NCI-H187 (cell line): ENCODE measurements around the gene KCNH8.

Experiments
- DNase-seq, 2 experiments: peaks; one replicate each; lab custom pipeline; 2025; lab: John Stamatoyannopoulos, UW

The KCNH8 gene

DNA sequence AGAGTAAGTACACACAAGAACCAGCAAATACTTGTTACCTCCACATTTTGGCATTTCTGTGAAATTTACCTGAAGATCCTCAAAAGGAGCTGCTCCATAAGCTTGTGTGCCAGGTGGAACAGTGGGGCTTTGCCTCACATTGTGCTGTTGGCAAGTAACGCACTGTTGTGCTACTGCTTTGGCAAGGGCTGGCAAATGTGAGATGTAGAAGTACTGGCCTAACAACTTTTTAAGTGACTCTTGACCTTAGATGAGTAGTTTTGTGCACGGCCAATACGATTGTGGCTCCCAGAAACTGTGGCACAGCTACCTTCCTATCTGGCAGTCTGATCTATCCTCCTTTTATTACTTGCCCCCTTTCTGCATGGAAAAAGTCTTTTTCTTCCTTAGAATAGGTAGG lies 337.0 kb downstream of the KCNH8 start:
- DNase-seq: no peak

DNA sequence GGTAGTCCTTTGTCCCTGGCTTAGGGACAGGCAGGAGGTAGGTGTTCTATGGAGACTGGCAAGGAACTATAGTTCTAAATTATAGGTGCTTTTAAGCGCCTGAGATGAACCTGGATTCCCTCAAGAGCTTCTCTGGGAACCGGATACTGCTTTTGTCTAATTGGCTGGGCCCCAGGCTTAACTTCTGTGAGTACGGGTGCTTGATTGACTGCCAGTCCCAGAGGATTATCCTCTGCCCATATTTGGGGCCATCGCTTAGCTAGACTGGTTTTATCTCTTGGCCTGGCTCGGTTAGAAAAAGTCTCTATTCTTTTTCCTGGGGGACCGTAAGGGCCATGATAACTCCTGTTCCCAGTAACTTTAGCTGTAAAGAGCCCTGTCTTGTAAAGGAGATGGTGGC lies 339.1 kb downstream of the KCNH8 start:
- DNase-seq: no peak

DNA sequence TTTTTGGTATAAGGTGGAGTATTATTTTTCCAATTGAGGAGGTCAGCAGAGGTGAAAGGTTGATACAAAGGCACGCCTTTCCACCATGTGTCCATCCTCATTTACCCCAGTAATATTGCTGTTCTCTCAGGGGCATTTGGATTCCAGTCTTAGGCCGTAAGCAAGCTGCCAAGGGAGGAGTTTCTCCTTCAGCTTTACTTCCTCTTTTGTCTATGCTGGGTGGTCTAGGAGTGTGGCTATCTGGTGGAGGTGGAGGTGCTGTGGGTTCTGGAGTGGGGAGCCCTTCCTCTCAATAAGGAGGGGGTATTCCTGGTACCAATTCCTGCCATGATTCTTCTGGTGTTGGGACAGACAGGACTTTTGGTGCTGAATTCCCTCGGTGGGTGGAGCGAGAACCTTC lies 340.6 kb downstream of the KCNH8 start:
- no peak for DNase-seq

GRCh38 chr3:19489936-19490335 lies 341.6 kb downstream of the KCNH8 start:
- no peak for DNase-seq

DNA sequence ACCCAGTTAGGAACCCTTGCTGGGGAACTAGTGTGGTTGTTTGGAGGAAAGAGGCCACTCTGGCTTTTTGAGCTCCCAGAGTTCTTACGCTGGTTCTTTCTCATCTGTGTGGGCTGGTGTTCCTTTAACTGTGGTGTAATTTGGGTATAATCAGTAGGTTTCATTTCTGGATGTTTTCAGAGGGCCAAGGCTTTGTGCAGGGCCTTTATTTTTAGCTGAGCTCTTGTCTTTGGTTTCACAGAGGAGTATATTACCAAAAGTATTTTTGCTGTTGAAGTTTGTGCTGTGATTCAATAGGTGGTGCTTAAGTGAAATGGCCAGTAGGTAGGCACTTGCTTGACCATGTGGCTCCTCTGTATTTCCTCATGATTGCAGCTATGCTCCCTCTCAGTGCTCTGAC lies 357.9 kb downstream of the KCNH8 start:
- DNase-seq: no peak

DNA sequence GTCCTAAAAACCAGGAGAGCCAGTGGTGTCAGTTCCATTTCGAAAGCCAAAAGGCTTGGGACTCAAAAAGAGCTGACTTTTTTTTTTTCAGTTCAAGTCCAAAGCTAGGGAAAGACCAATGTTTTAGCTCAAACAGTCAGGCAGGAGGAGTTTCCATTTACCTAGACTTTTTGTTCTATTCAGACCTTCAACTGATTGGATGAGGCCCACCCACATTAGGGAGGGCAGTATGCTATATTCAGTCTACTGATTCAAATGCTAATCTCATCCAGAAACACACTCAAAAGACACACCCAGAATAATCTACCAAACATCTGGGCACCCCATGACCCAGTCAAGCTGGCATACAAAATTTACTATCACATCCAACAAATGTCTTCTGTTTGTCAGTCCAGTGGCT lies 374.0 kb downstream of the KCNH8 start:
- no peak for DNase-seq

GRCh38 chr3:19526071-19526470 lies 377.8 kb downstream of the KCNH8 start:
- no peak for DNase-seq

- DNase-seq: no peak
These were observed 379.4 kb downstream of the KCNH8 start for GRCh38 chr3:19527746-19528145.

- DNase-seq: no peak
These were observed 383.1 kb downstream of the KCNH8 start for GRCh38 chr3:19531426-19531825.

DNA sequence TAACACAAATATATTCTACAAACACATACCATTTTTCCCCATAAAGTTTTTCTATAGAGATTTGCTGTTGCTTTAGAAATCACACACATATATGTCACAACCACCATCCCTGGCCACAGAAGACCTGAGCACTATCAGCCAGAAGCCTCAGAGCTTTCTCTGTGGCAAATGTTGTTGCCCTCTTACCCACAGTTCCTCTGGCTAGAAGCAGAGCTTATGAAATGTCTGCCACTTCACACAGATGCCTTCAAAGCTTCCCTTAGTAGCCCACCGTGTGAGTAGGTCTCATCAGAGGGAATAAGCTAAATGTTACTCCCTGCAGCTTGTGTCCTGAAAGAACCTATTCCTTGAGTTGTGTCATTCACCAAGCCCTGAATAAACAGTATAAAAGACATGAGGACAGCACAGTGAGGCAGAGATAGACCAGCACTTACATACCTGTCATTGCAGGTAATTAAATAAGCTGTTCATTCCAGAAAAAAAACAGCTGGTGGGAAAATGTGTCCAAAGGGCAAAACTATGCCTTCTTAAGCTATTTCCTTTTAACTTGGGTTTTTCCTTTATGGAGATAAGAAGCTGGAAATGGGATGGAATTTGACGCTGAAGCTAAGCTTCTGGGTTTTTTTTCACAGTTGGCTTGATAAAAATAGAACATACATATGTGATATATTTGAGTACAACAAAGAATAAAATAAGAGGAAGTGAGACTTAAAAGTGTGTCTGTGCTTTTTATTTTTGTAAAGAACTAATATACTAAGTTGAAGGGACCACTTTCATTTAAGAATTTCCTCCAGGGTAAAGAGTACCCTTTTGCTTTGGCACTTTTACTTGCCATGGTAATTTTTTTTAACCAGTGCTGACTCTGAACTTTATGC lies 391.4 kb downstream of the KCNH8 start:
- no peak for DNase-seq

DNA sequence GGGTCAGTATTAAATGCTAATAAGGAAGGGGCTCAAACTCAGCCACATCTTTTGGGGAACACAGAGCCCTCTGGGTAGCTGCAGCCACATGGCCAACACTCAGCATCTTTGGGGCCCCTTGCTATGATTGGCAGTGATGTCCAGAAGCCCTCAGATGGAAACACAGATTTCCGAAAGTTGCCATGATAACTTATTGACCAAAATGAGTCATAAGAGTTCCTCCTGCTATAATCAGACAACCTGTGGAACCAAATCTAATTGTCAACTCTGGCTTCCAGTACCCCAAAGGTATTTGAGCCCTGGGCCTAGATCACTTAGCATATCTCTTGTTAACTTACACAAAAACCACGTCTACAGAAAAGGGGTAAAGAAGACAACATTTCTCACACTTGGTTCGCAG lies 392.2 kb downstream of the KCNH8 start:
- no peak for DNase-seq

DNA sequence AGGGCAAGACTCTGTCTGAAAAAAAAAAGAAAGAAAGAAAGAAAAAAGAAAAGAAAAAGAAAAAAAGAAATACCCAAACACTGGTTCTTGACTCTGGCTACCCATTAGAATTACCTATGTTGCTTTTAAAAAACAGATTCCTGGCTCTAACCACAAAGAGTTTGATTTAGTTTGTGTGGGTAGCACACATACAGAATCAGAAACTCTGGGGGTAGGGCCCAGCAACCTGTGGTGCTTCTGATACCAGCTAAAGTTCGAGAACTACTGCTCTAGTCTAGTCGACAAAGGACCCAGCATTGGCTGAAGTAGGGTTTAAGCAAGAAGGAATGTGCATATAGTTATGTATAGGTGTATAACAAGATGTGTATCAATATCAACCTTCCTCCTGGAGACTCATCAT lies 393.0 kb downstream of the KCNH8 start:
- DNase-seq: no peak

- DNase-seq: no peak
These were observed 395.0 kb downstream of the KCNH8 start for GRCh38 chr3:19543212-19543841.

DNA sequence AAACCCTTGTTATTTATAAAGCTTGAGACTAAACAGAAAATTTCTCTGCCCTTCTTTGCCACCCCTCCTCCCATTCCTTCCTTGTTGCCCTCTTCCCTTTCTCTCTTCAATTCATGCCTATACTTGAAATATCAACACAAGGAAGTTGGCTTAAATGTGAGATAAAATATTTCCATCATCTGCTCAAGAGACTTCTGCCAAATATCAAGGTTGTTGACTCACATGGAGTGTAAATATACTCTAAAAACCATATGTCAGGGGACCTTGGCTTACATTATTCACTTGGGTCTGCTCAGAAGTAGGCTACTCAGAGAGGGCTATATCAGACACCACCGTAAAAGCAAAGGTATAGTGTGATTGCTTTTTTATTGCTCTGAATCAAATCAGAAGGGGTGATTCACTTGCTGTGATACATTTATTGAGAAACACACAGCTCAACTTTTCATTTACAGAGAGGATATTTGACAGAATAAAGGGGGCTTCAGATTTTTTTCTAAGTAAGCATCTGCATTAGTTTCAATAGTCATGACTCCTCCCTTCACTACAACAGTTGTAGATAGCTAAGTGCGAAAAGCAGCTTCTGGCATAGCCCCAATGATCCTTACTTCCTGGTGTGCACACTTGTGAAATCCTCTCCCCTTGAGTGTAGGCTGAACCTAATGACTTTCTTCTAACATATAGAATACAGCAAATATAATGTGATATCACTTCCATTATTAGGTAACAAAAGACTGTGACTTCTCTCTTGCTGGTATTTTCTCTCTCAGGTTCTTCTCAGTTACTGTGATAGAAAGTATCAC lies 399.6 kb downstream of the KCNH8 start:
- no peak for DNase-seq

- no peak for DNase-seq
These were observed 411.6 kb downstream of the KCNH8 start for GRCh38 chr3:19559724-19560442.

GRCh38 chr3:19573644-19574043 lies 425.3 kb downstream of the KCNH8 start:
- DNase-seq: no peak

- DNase-seq: no peak
These were observed 426.0 kb downstream of the KCNH8 start for GRCh38 chr3:19574268-19574667.

DNA sequence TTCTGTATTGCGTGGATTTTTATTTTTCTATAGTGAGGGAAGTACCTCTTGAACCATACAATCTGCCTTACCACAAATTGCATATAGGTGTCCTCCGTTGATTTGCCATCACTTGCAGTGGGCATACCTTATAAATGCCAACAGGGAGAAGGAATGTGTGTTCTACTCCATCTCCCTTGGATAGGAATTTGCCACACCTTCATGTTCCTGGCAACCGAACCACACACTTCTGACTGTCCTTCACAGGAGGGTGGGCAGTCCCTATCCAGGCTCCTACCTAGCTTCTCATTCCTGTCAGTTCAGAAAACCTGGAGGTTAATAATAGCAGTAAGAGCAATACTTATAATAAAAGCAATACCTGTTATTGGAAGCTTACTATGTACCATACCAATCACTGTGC lies 428.0 kb downstream of the KCNH8 start:
- no peak for DNase-seq
